Fibroblast of lung (primary cell): Measurements from ENCODE around the gene SLC35F3. TPM values are rescaled to one million over a fixed set of nuclear protein-coding genes. Genes with fewer than 3 reads are reported as not detected.
"Not testable (repeated sequence)": the region's sequence is repeated elsewhere in the genome, so short reads cannot be mapped to it uniquely, and the experiment has no call there.

Experiments
- DNase-seq, 2 donors: peaks; one replicate each; pipeline versions ENCODE4 v3.0.0 to v3.0.0-alpha.2; 2010; ENCODE audit warnings: low read depth in 2 of 2
- H2AFZ ChIP-seq: 2 replicates; pipeline ENCODE4 v1.5.1; 2012; ENCODE audit warnings: low read length, control low read depth, inconsistent platforms
- H3K27ac ChIP-seq: 2 replicates; pipeline ENCODE4 v1.5.1; 2011; ENCODE audit warnings: low read length, control low read depth; ENCODE audit not compliant: insufficient read depth
- H3K27me3 ChIP-seq: 2 replicates; pipeline ENCODE4 v1.5.1; 2011; ENCODE audit warnings: mild to moderate bottlenecking, low read length; ENCODE audit not compliant: control insufficient read depth, insufficient read depth
- H3K36me3 ChIP-seq: 2 replicates; pipeline ENCODE4 v1.5.1; 2011; ENCODE audit warnings: low read length; ENCODE audit not compliant: control insufficient read depth, insufficient read depth
- H3K4me1 ChIP-seq: 2 replicates; pipeline ENCODE4 v1.5.1; 2011; ENCODE audit warnings: low read length; ENCODE audit not compliant: control insufficient read depth, insufficient read depth; ENCODE audit errors: extremely low read depth
- H3K4me2 ChIP-seq: 2 replicates; pipeline ENCODE4 v1.5.1; 2011; ENCODE audit warnings: low read length, control low read depth; ENCODE audit not compliant: insufficient read depth; ENCODE audit errors: extremely low read depth
- H3K4me3 ChIP-seq, 4 experiments: fragments of 200-600 bp in 1 of 4; sonication (generic) in 1 of 4; replicated peaks in 1 of 4; 2 replicates each; pipeline ENCODE4 v1.5.1; 2011 to 2016; ENCODE audit warnings: low read length in 4 of 4, low read depth in 3 of 4, mild to moderate bottlenecking in 3 of 4, control low read depth in 2 of 4, inconsistent platforms in 1 of 4, mixed read lengths in 1 of 4; ENCODE audit not compliant: insufficient read depth in 1 of 4; ENCODE audit errors: control extremely low read depth in 1 of 4
- H3K79me2 ChIP-seq: 2 replicates; pipeline ENCODE4 v1.5.1; 2012; ENCODE audit warnings: mild to moderate bottlenecking, low read length, inconsistent platforms; ENCODE audit not compliant: control insufficient read depth, insufficient read depth
- H3K9ac ChIP-seq: 2 replicates; pipeline ENCODE4 v1.5.1; 2011; ENCODE audit warnings: mild to moderate bottlenecking, low read length, control low read depth; ENCODE audit not compliant: insufficient read depth
- H3K9me3 ChIP-seq: 2 replicates; pipeline ENCODE4 v1.5.1; 2012; ENCODE audit warnings: low read depth, low read length; ENCODE audit not compliant: control insufficient read depth, insufficient read depth
- H4K20me1 ChIP-seq: 2 replicates; pipeline ENCODE4 v1.5.1; 2011; ENCODE audit warnings: low read length; ENCODE audit not compliant: control insufficient read depth, insufficient read depth; ENCODE audit errors: extremely low read depth
- CTCF ChIP-seq, 2 donors: IDR thresholded peaks in 1 of 2; conservative IDR thresholded peaks in 1 of 2; 1 replicate in 1 of 2; 2 replicates in 1 of 2; pipeline ENCODE4 v1.5.1; 2011 to 2012; ENCODE audit warnings: low read length in 2 of 2, control low read depth in 1 of 2, inconsistent platforms in 1 of 2, low read depth in 1 of 2, mild to moderate bottlenecking in 1 of 2
- EZH2 ChIP-seq: IDR thresholded peaks from 2 replicates; pipeline ENCODE4 v1.5.1; 2012; ENCODE audit warnings: low read length, control low read depth, mild to moderate bottlenecking; ENCODE audit errors: missing control alignments
- polyA plus RNA-seq, 2 donors: library from polyadenylated mRNA; depleted of rRNA in 1 of 2; stranded (reverse) in 1 of 2; unstranded in 1 of 2; fragments of >200 nt; gene quantifications; 2 replicates each; pipeline ENCODE4 v1.2.1, GENCODE V29; 2011 to 2012; ENCODE audit warnings: missing spikeins in 1 of 2
- total RNA-seq: library from RNA; depleted of rRNA; stranded (reverse); fragments of >200 nt; gene quantifications from 2 replicates; pipeline ENCODE4 v1.2.1, GENCODE V29; 2014

The SLC35F3 gene
- total and polyA plus RNA-seq, 2 donors (not counting 1 experiment from before 2014, with no cell fraction given), result not detected

- TF ChIP-seq EZH2, result no peak
- TF ChIP-seq CTCF (conservative IDR thresholded peaks at IDR 0.05 in 1 of 2, IDR thresholded peaks at IDR 0.05 in 1 of 2; ENCODE audit: low read depth in 1 of 2, low read length in 2 of 2), result no peak
- Histone ChIP-seq H3K27ac (no peak overlapping the region), H3K79me2 (no peaks in the 10 kb centered on the region), H3K36me3 (no peaks in the 10 kb centered on the region), H2AFZ (no peak overlapping the region), H3K9ac (no peak overlapping the region), H3K4me1 (no peaks in the 10 kb centered on the region), H3K9me3 (no peaks in the 10 kb centered on the region), H3K27me3 (no peaks in the 10 kb centered on the region), H3K4me2 (no peak overlapping the region), H3K4me3 (no peak overlapping the region), H4K20me1 (no peaks in the 10 kb centered on the region)
- DNase-seq, result peak in 1 of 2 donors; percentile 91
Observed at GRCh38 chr1:234149217-234149616, 244.7 kb downstream of the SLC35F3 start.

GRCh38 chr1:234150892-234151291 is 246.4 kb downstream of the SLC35F3 start:
- Histone ChIP-seq H3K36me3 (no peaks in the 10 kb centered on the region), H2AFZ (no peak overlapping the region), H4K20me1 (no peaks in the 10 kb centered on the region), H3K9me3 (no peaks in the 10 kb centered on the region), H3K79me2 (no peaks in the 10 kb centered on the region), H3K4me3 (no peak overlapping the region), H3K27ac (no peak overlapping the region), H3K9ac (no peak overlapping the region), H3K27me3 (no peaks in the 10 kb centered on the region), H3K4me1 (no peaks in the 10 kb centered on the region), H3K4me2 (no peak overlapping the region)
- DNase-seq, result no peak
- no peak for TF ChIP-seq EZH2
- no peak for TF ChIP-seq CTCF (conservative IDR thresholded peaks at IDR 0.05 in 1 of 2, IDR thresholded peaks at IDR 0.05 in 1 of 2; ENCODE audit: low read depth in 1 of 2, low read length in 2 of 2)

- H3K36me3 ChIP-seq, H4K20me1 ChIP-seq, H3K4me1 ChIP-seq, H2AFZ ChIP-seq, H3K9me3 ChIP-seq, H3K4me3 ChIP-seq, H3K27me3 ChIP-seq, H3K9ac ChIP-seq, H3K79me2 ChIP-seq, DNase-seq, H3K27ac ChIP-seq, H3K4me2 ChIP-seq: not testable (repeated sequence)
Observed at GRCh38 chr1:234152344-234152743, 247.9 kb downstream of the SLC35F3 start.
